ENCODE data around the gene LRRTM4. TPM values are rescaled to one million over a fixed set of nuclear protein-coding genes. Genes with fewer than 3 reads are reported as not detected.

LRRTM4 gene
- total RNA-seq, 4 donors from 2014 or later, result not detected

GRCh38 chr2:77519164-77519887 lies 2.9 kb downstream of the LRRTM4 start:
- Histone ChIP-seq H3K9me3 (no peaks in the 10 kb centered on the region), H3K27me3 (no peaks in the 10 kb centered on the region), H3K4me3 (no peak overlapping the region), H3K27ac (no peak overlapping the region), H3K4me1 (no peaks in the 10 kb centered on the region), H3K36me3 (no peaks in the 10 kb centered on the region)
- no peak for DNase-seq
- TF ChIP-seq POLR2A (IDR thresholded peaks at IDR 0.05), result no peak
- TF ChIP-seq, protein P1, sequence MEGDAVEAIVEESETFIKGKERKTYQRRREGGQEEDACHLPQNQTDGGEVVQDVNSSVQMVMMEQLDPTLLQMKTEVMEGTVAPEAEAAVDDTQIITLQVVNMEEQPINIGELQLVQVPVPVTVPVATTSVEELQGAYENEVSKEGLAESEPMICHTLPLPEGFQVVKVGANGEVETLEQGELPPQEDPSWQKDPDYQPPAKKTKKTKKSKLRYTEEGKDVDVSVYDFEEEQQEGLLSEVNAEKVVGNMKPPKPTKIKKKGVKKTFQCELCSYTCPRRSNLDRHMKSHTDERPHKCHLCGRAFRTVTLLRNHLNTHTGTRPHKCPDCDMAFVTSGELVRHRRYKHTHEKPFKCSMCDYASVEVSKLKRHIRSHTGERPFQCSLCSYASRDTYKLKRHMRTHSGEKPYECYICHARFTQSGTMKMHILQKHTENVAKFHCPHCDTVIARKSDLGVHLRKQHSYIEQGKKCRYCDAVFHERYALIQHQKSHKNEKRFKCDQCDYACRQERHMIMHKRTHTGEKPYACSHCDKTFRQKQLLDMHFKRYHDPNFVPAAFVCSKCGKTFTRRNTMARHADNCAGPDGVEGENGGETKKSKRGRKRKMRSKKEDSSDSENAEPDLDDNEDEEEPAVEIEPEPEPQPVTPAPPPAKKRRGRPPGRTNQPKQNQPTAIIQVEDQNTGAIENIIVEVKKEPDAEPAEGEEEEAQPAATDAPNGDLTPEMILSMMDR (IDR thresholded peaks at IDR 0.05), result no peak

GRCh38 chr2:77518311-77518710 lies 3.9 kb downstream of the LRRTM4 start:
- Histone ChIP-seq H3K4me1 (no peaks in the 10 kb centered on the region), H3K36me3 (no peaks in the 10 kb centered on the region), H3K4me3 (no peak overlapping the region), H3K27ac (no peak overlapping the region), H3K27me3 (no peaks in the 10 kb centered on the region), H3K9me3 (no peaks in the 10 kb centered on the region)
- no peak for TF ChIP-seq POLR2A (IDR thresholded peaks at IDR 0.05)
- TF ChIP-seq, protein P1 (IDR thresholded peaks at IDR 0.05), result no peak
- DNase-seq, result no peak

DNA sequence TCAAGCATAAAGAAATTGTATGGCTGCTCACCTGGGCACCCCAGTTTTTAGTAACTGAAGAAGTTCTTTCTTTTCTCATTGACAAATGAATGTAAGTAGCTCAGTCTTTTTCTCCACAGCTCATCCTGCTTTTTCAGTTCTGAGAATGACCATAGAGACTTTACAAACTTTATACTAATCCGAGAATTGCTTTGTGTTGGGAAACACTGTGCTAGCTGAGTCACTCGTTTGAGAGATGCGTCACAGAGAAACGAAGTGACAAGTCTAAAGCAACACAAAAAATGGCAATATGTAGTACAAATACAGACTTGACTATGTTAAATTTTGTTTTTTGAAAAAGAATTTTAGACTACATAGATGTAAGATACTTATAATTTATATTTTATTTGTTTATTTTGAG lies 9.0 kb downstream of the LRRTM4 start:
- DNase-seq, result no peak
- TF ChIP-seq POLR2A (IDR thresholded peaks at IDR 0.05), result no peak
- TF ChIP-seq, protein P1 (IDR thresholded peaks at IDR 0.05), result no peak
- no peak overlapping the region for H3K4me3 ChIP-seq

GRCh38 chr2:77512507-77512906 lies 9.7 kb downstream of the LRRTM4 start:
- no peak for DNase-seq
- Histone ChIP-seq H3K27me3 (no peaks in the 10 kb centered on the region), H3K4me1 (no peaks in the 10 kb centered on the region), H3K36me3 (no peaks in the 10 kb centered on the region), H3K9me3 (no peaks in the 10 kb centered on the region), H3K27ac (no peak overlapping the region), H3K4me3 (no peak overlapping the region)
- no peak for TF ChIP-seq POLR2A (IDR thresholded peaks at IDR 0.05)
- TF ChIP-seq, protein P1 (IDR thresholded peaks at IDR 0.05), result no peak

More for the DNA sequence above, 9.0 kb downstream of the LRRTM4 start:
- Histone ChIP-seq H3K9me3 (no peaks in the 10 kb centered on the region), H3K36me3 (no peaks in the 10 kb centered on the region), H3K27ac (no peak overlapping the region), H3K27me3 (no peaks in the 10 kb centered on the region), H3K4me1 (no peaks in the 10 kb centered on the region)

DNA sequence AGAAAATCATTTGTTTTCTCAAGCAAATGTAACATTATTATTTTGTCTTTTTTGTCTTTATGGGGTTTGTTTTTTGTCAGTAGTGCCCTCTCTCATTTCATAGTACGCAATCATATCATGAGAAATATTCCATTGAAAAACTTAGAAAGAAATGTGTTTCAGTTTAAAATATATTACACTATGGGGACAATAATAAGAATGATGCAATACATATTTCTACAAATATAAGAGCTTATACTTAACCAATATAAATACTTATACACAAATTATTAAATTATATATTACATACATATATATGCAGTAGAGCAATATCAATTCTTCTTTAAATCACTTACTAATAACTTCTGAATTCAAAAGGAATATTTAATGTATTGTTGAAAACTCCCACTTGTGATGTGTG lies 13.7 kb downstream of the LRRTM4 start:
- no peak for TF ChIP-seq POLR2A (IDR thresholded peaks at IDR 0.05)
- TF ChIP-seq, protein P1 (IDR thresholded peaks at IDR 0.05), result no peak
- no peak for DNase-seq
- Histone ChIP-seq H3K9me3 (no peaks in the 10 kb centered on the region), H3K27ac (no peak overlapping the region), H3K36me3 (no peaks in the 10 kb centered on the region), H3K4me1 (no peaks in the 10 kb centered on the region), H3K4me3 (no peak overlapping the region), H3K27me3 (no peaks in the 10 kb centered on the region)
